ENCODE measurements around the gene IL2RA.

DNA sequence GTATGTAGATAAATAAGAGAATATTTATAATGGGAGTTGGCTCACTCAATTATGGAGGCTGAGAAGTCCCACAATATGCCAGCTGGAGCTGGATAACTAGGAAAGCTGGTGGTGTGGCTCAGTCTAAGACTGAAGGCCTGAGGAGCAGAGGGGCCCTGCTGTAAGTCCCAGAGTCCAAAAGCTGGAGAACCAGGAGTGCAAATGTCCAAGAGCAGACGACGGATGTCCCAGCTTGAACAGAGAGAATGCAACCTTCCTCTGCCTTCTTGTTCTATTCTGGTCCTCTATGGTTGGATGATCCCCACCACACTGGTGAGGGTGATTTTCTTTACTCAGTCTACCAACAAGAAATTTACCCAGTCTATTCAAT is 13.2 kb downstream of the IL2RA start:
- no peak for TF ChIP-seq EZH2 (IDR thresholded peaks at IDR 0.05)
- TF ChIP-seq POLR2AphosphoS5 (IDR thresholded peaks at IDR 0.05; ENCODE audit: borderline replicate concordance, low read depth, low read length), result no peak
